Neural cell (in vitro differentiated cells): ENCODE data around the gene VSTM2B. TPM values are rescaled to one million over a fixed set of nuclear protein-coding genes. Genes with fewer than 3 reads are reported as not detected.

Experiments used
- H2AFZ ChIP-seq: fragments of 200-600, 300-800 bp; sonication (generic), shearing (Covaris generic); 2 replicates; pipeline ENCODE4 v1.6.0; 2014; ENCODE audit warnings: low read depth, mild to moderate bottlenecking, antibody characterized with exemption, low read length, moderate library complexity
- H3F3A ChIP-seq: fragments of 200-600 bp; shearing (Covaris generic); 2 replicates; pipeline ENCODE4 v1.6.1; 2016; ENCODE audit warnings: mild to moderate bottlenecking, moderate library complexity, mixed read lengths, antibody characterized with exemption, low read length; ENCODE audit not compliant: insufficient read depth, poor library complexity, severe bottlenecking
- H3K27ac ChIP-seq: fragments of 200-600, 300-800 bp; sonication (generic), shearing (Covaris generic); 2 replicates; pipeline ENCODE4 v1.5.1; 2014; ENCODE audit warnings: mild to moderate bottlenecking, low read length, moderate library complexity
- H3K27me3 ChIP-seq: fragments of 300-800, 200-600 bp; sonication (generic), shearing (Covaris generic); 2 replicates; pipeline ENCODE4 v1.6.0; 2014; ENCODE audit warnings: mild to moderate bottlenecking, low read depth, low read length, moderate library complexity; ENCODE audit not compliant: insufficient read depth
- H3K36me3 ChIP-seq: fragments of 300-800, 200-600 bp; sonication (generic), shearing (Covaris generic); 2 replicates; pipeline ENCODE4 v1.5.1; 2014; ENCODE audit warnings: mild to moderate bottlenecking, antibody characterized with exemption, low read length, moderate library complexity; ENCODE audit not compliant: insufficient read depth
- H3K4me2 ChIP-seq: fragments of 300-800, 200-600 bp; sonication (generic), shearing (Covaris generic); 2 replicates; pipeline ENCODE4 v1.6.0; 2014; ENCODE audit warnings: mild to moderate bottlenecking, low read length
- H3K4me3 ChIP-seq: fragments of 300-800, 200-600 bp; sonication (generic), shearing (Covaris generic); 2 replicates; pipeline ENCODE4 v1.5.1; 2014; ENCODE audit warnings: mild to moderate bottlenecking, low read length, moderate library complexity
- H3K79me2 ChIP-seq: fragments of 200-600 bp; shearing (Covaris generic); replicated peaks from 2 replicates; pipeline ENCODE4 v1.6.0; 2014; ENCODE audit warnings: mild to moderate bottlenecking, low read length, moderate library complexity; ENCODE audit not compliant: insufficient read depth
- H3K9ac ChIP-seq: fragments of 300-800, 200-600 bp; sonication (generic), shearing (Covaris generic); 2 replicates; pipeline ENCODE4 v1.6.1; 2016; ENCODE audit warnings: mild to moderate bottlenecking, low read length, mixed read lengths
- H3K9me2 ChIP-seq: fragments of 200-600 bp; shearing (Covaris generic); 2 replicates; pipeline ENCODE4 v1.6.1; 2016; ENCODE audit warnings: mild to moderate bottlenecking, low read length, mixed read lengths; ENCODE audit not compliant: insufficient read depth
- H3K9me3 ChIP-seq: fragments of 200-600, 300-800 bp; sonication (generic), shearing (Covaris generic); 2 replicates; pipeline ENCODE4 v1.6.1; 2016; ENCODE audit warnings: mild to moderate bottlenecking, mixed run types, low read length, moderate library complexity, mixed read lengths
- H4K20me1 ChIP-seq: fragments of 200-600 bp; shearing (Covaris generic); 2 replicates; pipeline ENCODE4 v1.6.1; 2016; ENCODE audit warnings: mild to moderate bottlenecking, mixed run types; ENCODE audit not compliant: insufficient read depth
- EP300 ChIP-seq: fragments of 450-650 bp; conservative IDR thresholded peaks from 2 replicates; pipeline ENCODE4 v1.6.1; 2014; ENCODE audit warnings: antibody characterized with exemption, mild to moderate bottlenecking, moderate library complexity; ENCODE audit not compliant: poor library complexity, severe bottlenecking
- EZH2 ChIP-seq: fragments of 200-600, 300-800 bp; shearing (Covaris generic), sonication (generic); IDR thresholded peaks from 2 replicates; pipeline ENCODE4 v1.6.1; 2014; ENCODE audit warnings: antibody characterized with exemption, low read length, borderline replicate concordance, mild to moderate bottlenecking; ENCODE audit not compliant: insufficient read depth, poor library complexity, severe bottlenecking
- MXI1 ChIP-seq: fragments of 450-650 bp; conservative IDR thresholded peaks from 2 replicates; pipeline ENCODE4 v1.6.1; 2014; ENCODE audit warnings: antibody characterized with exemption, mild to moderate bottlenecking; ENCODE audit not compliant: poor library complexity, severe bottlenecking
- POLR2AphosphoS5 ChIP-seq: IDR thresholded peaks from 2 replicates; pipeline ENCODE4 v1.6.1; 2012
- RAD21 ChIP-seq: fragments of 450-650 bp; conservative IDR thresholded peaks from 2 replicates; pipeline ENCODE4 v1.6.1; 2014; ENCODE audit warnings: antibody characterized with exemption, mild to moderate bottlenecking, moderate library complexity
- SMC3 ChIP-seq: fragments of 450-650 bp; conservative IDR thresholded peaks from 2 replicates; pipeline ENCODE4 v1.6.1; 2014; ENCODE audit warnings: antibody characterized with exemption, mild to moderate bottlenecking, moderate library complexity; ENCODE audit not compliant: poor library complexity
- TAF1 ChIP-seq: IDR thresholded peaks from 2 replicates; pipeline ENCODE4 v1.6.1; 2012; ENCODE audit warnings: low read depth
- polyA plus RNA-seq: library from polyadenylated mRNA; depleted of rRNA; stranded (reverse); fragments of >200 nt; gene quantifications from 2 replicates; pipeline ENCODE4 v1.2.3, GENCODE V29; 2014
- TF ChIP-seq, protein P1 (sequence below): IDR thresholded peaks from 2 replicates; pipeline ENCODE4 v1.6.1; 2012; ENCODE audit warnings: borderline replicate concordance
- TF ChIP-seq, protein P2 (sequence below): fragments of 450-650 bp; IDR thresholded peaks from 2 replicates; pipeline ENCODE4 v1.5.1; 2014; ENCODE audit warnings: antibody characterized with exemption, mild to moderate bottlenecking, moderate library complexity; ENCODE audit not compliant: poor library complexity, severe bottlenecking

The VSTM2B gene
- polyA plus RNA-seq, 1 donor from 2014 or later, result 24.4 TPM

- Histone ChIP-seq H3K79me2 (no peaks in the 10 kb centered on the region), H3F3A (no peaks in the 10 kb centered on the region), H3K9me2 (no peaks in the 10 kb centered on the region), H3K4me3 (no peak overlapping the region), H3K36me3 (no peaks in the 10 kb centered on the region), H3K9ac (no peak overlapping the region), H3K4me2 (no peak overlapping the region), H2AFZ (no peak overlapping the region), H3K27me3 (peaks cover 29% of the 10 kb centered on the region), H3K27ac (no peak overlapping the region), H3K9me3 (no peaks in the 10 kb centered on the region), H4K20me1 (no peaks in the 10 kb centered on the region)
- TF ChIP-seq MXI1, result no peak
- no peak for TF ChIP-seq EP300
- TF ChIP-seq TAF1, result no peak
- TF ChIP-seq POLR2AphosphoS5, result no peak
- TF ChIP-seq, protein P1, sequence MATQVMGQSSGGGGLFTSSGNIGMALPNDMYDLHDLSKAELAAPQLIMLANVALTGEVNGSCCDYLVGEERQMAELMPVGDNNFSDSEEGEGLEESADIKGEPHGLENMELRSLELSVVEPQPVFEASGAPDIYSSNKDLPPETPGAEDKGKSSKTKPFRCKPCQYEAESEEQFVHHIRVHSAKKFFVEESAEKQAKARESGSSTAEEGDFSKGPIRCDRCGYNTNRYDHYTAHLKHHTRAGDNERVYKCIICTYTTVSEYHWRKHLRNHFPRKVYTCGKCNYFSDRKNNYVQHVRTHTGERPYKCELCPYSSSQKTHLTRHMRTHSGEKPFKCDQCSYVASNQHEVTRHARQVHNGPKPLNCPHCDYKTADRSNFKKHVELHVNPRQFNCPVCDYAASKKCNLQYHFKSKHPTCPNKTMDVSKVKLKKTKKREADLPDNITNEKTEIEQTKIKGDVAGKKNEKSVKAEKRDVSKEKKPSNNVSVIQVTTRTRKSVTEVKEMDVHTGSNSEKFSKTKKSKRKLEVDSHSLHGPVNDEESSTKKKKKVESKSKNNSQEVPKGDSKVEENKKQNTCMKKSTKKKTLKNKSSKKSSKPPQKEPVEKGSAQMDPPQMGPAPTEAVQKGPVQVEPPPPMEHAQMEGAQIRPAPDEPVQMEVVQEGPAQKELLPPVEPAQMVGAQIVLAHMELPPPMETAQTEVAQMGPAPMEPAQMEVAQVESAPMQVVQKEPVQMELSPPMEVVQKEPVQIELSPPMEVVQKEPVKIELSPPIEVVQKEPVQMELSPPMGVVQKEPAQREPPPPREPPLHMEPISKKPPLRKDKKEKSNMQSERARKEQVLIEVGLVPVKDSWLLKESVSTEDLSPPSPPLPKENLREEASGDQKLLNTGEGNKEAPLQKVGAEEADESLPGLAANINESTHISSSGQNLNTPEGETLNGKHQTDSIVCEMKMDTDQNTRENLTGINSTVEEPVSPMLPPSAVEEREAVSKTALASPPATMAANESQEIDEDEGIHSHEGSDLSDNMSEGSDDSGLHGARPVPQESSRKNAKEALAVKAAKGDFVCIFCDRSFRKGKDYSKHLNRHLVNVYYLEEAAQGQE, result no peak
- TF ChIP-seq, protein P2, sequence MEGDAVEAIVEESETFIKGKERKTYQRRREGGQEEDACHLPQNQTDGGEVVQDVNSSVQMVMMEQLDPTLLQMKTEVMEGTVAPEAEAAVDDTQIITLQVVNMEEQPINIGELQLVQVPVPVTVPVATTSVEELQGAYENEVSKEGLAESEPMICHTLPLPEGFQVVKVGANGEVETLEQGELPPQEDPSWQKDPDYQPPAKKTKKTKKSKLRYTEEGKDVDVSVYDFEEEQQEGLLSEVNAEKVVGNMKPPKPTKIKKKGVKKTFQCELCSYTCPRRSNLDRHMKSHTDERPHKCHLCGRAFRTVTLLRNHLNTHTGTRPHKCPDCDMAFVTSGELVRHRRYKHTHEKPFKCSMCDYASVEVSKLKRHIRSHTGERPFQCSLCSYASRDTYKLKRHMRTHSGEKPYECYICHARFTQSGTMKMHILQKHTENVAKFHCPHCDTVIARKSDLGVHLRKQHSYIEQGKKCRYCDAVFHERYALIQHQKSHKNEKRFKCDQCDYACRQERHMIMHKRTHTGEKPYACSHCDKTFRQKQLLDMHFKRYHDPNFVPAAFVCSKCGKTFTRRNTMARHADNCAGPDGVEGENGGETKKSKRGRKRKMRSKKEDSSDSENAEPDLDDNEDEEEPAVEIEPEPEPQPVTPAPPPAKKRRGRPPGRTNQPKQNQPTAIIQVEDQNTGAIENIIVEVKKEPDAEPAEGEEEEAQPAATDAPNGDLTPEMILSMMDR, result no peak
- TF ChIP-seq RAD21, result no peak
- TF ChIP-seq EZH2, result no peak
- TF ChIP-seq SMC3, result no peak
These were observed 10.0 kb upstream of the VSTM2B start for GRCh38 chr19:29515706-29516357.

- Histone ChIP-seq H3F3A (no peaks in the 10 kb centered on the region), H3K4me3 (no peak overlapping the region), H3K79me2 (no peaks in the 10 kb centered on the region), H3K9me2 (no peaks in the 10 kb centered on the region), H4K20me1 (no peaks in the 10 kb centered on the region), H3K9me3 (no peaks in the 10 kb centered on the region), H3K9ac (no peak overlapping the region), H3K4me2 (no peak overlapping the region), H3K27me3 (peaks cover 29% of the 10 kb centered on the region), H3K27ac (no peak overlapping the region), H2AFZ (no peak overlapping the region), H3K36me3 (no peaks in the 10 kb centered on the region)
- TF ChIP-seq TAF1, result no peak
- TF ChIP-seq SMC3, result no peak
- no peak for TF ChIP-seq EP300
- TF ChIP-seq RAD21, result no peak
- TF ChIP-seq, protein P2, result no peak
- no peak for TF ChIP-seq POLR2AphosphoS5
- TF ChIP-seq MXI1, result no peak
- no peak for TF ChIP-seq EZH2
- TF ChIP-seq, protein P1, result no peak
These were observed 9.5 kb upstream of the VSTM2B start for GRCh38 chr19:29516358-29516725.
